HK-2 (cell line): ENCODE results near the gene LNPK.
A peak's percentile ranks its signal among the peaks of the same experiment; 100 is the strongest.
"Not testable (repeated sequence)": the region's sequence is repeated elsewhere in the genome, so short reads cannot be mapped to it uniquely, and the experiment has no call there.

Experiments
- DNase-seq: peaks from one replicate; pipeline ENCODE4 v3.0.0-alpha.2; 2018; ENCODE audit not compliant: unreplicated experiment

LNPK gene

GRCh38 chr2:176001916-176002687, at the start of gene LNPK:
Gene LNPK, minus strand, starts transcription at chr2:176002267. Its CDS starts 6,683 bp downstream, at chr2:175995584.
- peak; percentile 94 for DNase-seq

- no peak for DNase-seq
Observed at GRCh38 chr2:176039375-176039774, 37.3 kb upstream of the LNPK start.

- DNase-seq: no peak
Observed at GRCh38 chr2:176038694-176039093, 36.6 kb upstream of the LNPK start.

GRCh38 chr2:176035013-176035691, 33.1 kb upstream of the LNPK start:
- DNase-seq: no peak

- DNase-seq: no peak
Observed at GRCh38 chr2:176027806-176028205, 25.7 kb upstream of the LNPK start.

- DNase-seq: no peak
Observed at GRCh38 chr2:176025932-176026331, 23.9 kb upstream of the LNPK start.

GRCh38 chr2:176024083-176024482, 22.0 kb upstream of the LNPK start:
- no peak for DNase-seq

- no peak for DNase-seq
Observed at GRCh38 chr2:176022048-176022447, 20.0 kb upstream of the LNPK start.

- DNase-seq: no peak
Observed at GRCh38 chr2:176020400-176020799, 18.3 kb upstream of the LNPK start.

GRCh38 chr2:176018708-176019107, 16.6 kb upstream of the LNPK start:
- DNase-seq: no peak

- no peak for DNase-seq
Observed at GRCh38 chr2:176009445-176009844, 7.4 kb upstream of the LNPK start.

GRCh38 chr2:176004934-176005333, 2.9 kb upstream of the LNPK start:
- no peak for DNase-seq

- no peak for DNase-seq
Observed at GRCh38 chr2:176003958-176004357, 1.9 kb upstream of the LNPK start.

GRCh38 chr2:176002688-176003210, 682 bp upstream of the LNPK start:
- DNase-seq: no peak

GRCh38 chr2:176001281-176001915, 669 bp downstream of the LNPK start:
- DNase-seq: peak; percentile 64

- no peak for DNase-seq
Observed at GRCh38 chr2:175999283-175999819, 2.7 kb downstream of the LNPK start.

GRCh38 chr2:175990099-175990498, 12.0 kb downstream of the LNPK start:
- no peak for DNase-seq

GRCh38 chr2:175987126-175987525, 14.9 kb downstream of the LNPK start:
- not testable (repeated sequence) for DNase-seq

- DNase-seq: no peak
Observed at GRCh38 chr2:175984846-175985245, 17.2 kb downstream of the LNPK start.

- DNase-seq: no peak
Observed at GRCh38 chr2:175981551-175981950, 20.5 kb downstream of the LNPK start.

- DNase-seq: no peak
Observed at GRCh38 chr2:175976391-175977157, 25.5 kb downstream of the LNPK start.

GRCh38 chr2:175973373-175973772, 28.7 kb downstream of the LNPK start:
- DNase-seq: no peak
